Non-pigmented ciliary epithelial cell (primary cell): ENCODE measurements around the gene TM4SF20.
"Not testable (repeated sequence)": the region's sequence is repeated elsewhere in the genome, so short reads cannot be mapped to it uniquely, and the experiment has no call there.

ENCODE experiments used
- DNase-seq: peaks from one replicate; pipeline ENCODE4 v3.0.0-alpha.2; 2010; ENCODE audit warnings: low read depth

The TM4SF20 gene

GRCh38 chr2:227367427-227367795 is 11.7 kb downstream of the TM4SF20 start:
- DNase-seq: no peak

- peak; percentile 51 for DNase-seq
Observed at GRCh38 chr2:227366769-227367426, 12.2 kb downstream of the TM4SF20 start.

- no peak for DNase-seq
Observed at GRCh38 chr2:227365833-227366232, 13.3 kb downstream of the TM4SF20 start.

- DNase-seq: not testable (repeated sequence)
Observed at GRCh38 chr2:227364585-227365263, 14.4 kb downstream of the TM4SF20 start.

- no peak for DNase-seq
Observed at GRCh38 chr2:227363756-227364155, 15.3 kb downstream of the TM4SF20 start.

GRCh38 chr2:227360351-227360750 is 18.8 kb downstream of the TM4SF20 start:
- no peak for DNase-seq

- no peak for DNase-seq
Observed at GRCh38 chr2:227351639-227352038, 27.5 kb downstream of the TM4SF20 start.

- no peak for DNase-seq
Observed at GRCh38 chr2:227349989-227350612, 29.0 kb downstream of the TM4SF20 start.

- no peak for DNase-seq
Observed at GRCh38 chr2:227348324-227348723, 30.8 kb downstream of the TM4SF20 start.

GRCh38 chr2:227347117-227347516 is 32.0 kb downstream of the TM4SF20 start:
- no peak for DNase-seq

GRCh38 chr2:227344231-227344630 is 34.9 kb downstream of the TM4SF20 start:
- DNase-seq: no peak

GRCh38 chr2:227341553-227341952 is 37.6 kb downstream of the TM4SF20 start:
- no peak for DNase-seq

GRCh38 chr2:227340106-227340505 is 39.0 kb downstream of the TM4SF20 start:
- no peak for DNase-seq

GRCh38 chr2:227339098-227339599 is 40.0 kb downstream of the TM4SF20 start:
- DNase-seq: no peak

- no peak for DNase-seq
Observed at GRCh38 chr2:227337442-227337841, 41.7 kb downstream of the TM4SF20 start.

GRCh38 chr2:227335713-227336112 is 43.4 kb downstream of the TM4SF20 start:
- no peak for DNase-seq

- no peak for DNase-seq
Observed at GRCh38 chr2:227326783-227327182, 52.3 kb downstream of the TM4SF20 start.

GRCh38 chr2:227325839-227326195 is 53.3 kb downstream of the TM4SF20 start:
- DNase-seq: no peak

GRCh38 chr2:227324995-227325838 is 53.9 kb downstream of the TM4SF20 start, which contains the start of gene MFF:
Gene MFF, plus strand, starts transcription at chr2:227325251. Its CDS starts 5,415 bp downstream, at chr2:227330666.
- peak; percentile 59 for DNase-seq

GRCh38 chr2:227324642-227324994 is 54.5 kb downstream of the TM4SF20 start:
- DNase-seq: no peak

GRCh38 chr2:227323818-227324217 is 55.3 kb downstream of the TM4SF20 start:
- no peak for DNase-seq

- no peak for DNase-seq
Observed at GRCh38 chr2:227322530-227323205, 56.4 kb downstream of the TM4SF20 start.
